Subcutaneous abdominal adipose tissue (tissue), 5 donors: ENCODE data around the gene ABLIM2.

Experiments used
- H3K27ac ChIP-seq: one replicate; pipeline ENCODE4 v1.7.0; 2013; ENCODE audit warnings: low read depth, mild to moderate bottlenecking, inconsistent platforms, low read length, moderate library complexity
- H3K27me3 ChIP-seq, 5 donors: one replicate each; pipeline ENCODE4 v1.7.0; 2013; ENCODE audit warnings: low read length in 5 of 5, inconsistent platforms in 1 of 5; ENCODE audit not compliant: control insufficient read depth in 5 of 5, insufficient read depth in 4 of 5
- H3K36me3 ChIP-seq, 5 donors: one replicate each; pipeline ENCODE4 v1.7.0; 2013; ENCODE audit warnings: low read length in 5 of 5; ENCODE audit not compliant: control insufficient read depth in 5 of 5, insufficient read depth in 5 of 5
- H3K4me1 ChIP-seq, 5 donors: one replicate each; pipeline ENCODE4 v1.7.0; 2013; ENCODE audit warnings: low read length in 5 of 5, mild to moderate bottlenecking in 3 of 5, moderate library complexity in 1 of 5; ENCODE audit not compliant: control insufficient read depth in 5 of 5, insufficient read depth in 5 of 5
- H3K4me3 ChIP-seq, 5 donors: one replicate each; pipeline ENCODE4 v1.7.0; 2013; ENCODE audit warnings: low read length in 5 of 5, low read depth in 1 of 5
- H3K9ac ChIP-seq, 5 donors: one replicate each; pipeline ENCODE4 v1.7.0; 2013; ENCODE audit warnings: low read length in 5 of 5, mild to moderate bottlenecking in 4 of 5, moderate library complexity in 3 of 5
- H3K9me3 ChIP-seq, 5 donors: one replicate each; pipeline ENCODE4 v1.7.0; 2013; ENCODE audit warnings: low read length in 5 of 5; ENCODE audit not compliant: control insufficient read depth in 5 of 5
- donor health status: healthy.
- donor health status: healthy.
- donor health status: healthy.
- donor health status: healthy.
- donor health status: healthy.

Gene ABLIM2

GRCh38 chr4:8117278-8117682, 41.3 kb downstream of the ABLIM2 start:
- Histone ChIP-seq H3K4me3 (no peak overlapping the region), H3K27me3 (peaks cover 0 to 4% (median 0%) of the 10 kb centered on the region in 5 donors), H3K9me3 (no peaks in the 10 kb centered on the region), H3K4me1 (peaks cover 0 to 32% (median 5%) of the 10 kb centered on the region in 5 donors), H3K27ac (no peak overlapping the region), H3K9ac (no peak overlapping the region), H3K36me3 (no peaks in the 10 kb centered on the region)

GRCh38 chr4:8115916-8116315, 42.7 kb downstream of the ABLIM2 start:
- H3K4me1 ChIP-seq = peaks cover 0 to 32% (median 5%) of the 10 kb centered on the region in 5 donors
- no peak overlapping the region for H3K27ac ChIP-seq

GRCh38 chr4:8115203-8115520, 43.5 kb downstream of the ABLIM2 start:
- Histone ChIP-seq H3K4me1 (peaks cover 0 to 32% (median 5%) of the 10 kb centered on the region in 5 donors), H3K27ac (no peak overlapping the region), H3K27me3 (peaks cover 0 to 4% (median 2%) of the 10 kb centered on the region in 5 donors), H3K9ac (no peak overlapping the region), H3K9me3 (no peaks in the 10 kb centered on the region), H3K4me3 (no peak overlapping the region), H3K36me3 (no peaks in the 10 kb centered on the region)

More at GRCh38 chr4:8115916-8116315, 42.7 kb downstream of the ABLIM2 start:
- Histone ChIP-seq H3K27me3 (peaks cover 0 to 4% (median 0%) of the 10 kb centered on the region in 5 donors), H3K4me3 (no peak overlapping the region), H3K9ac (no peak overlapping the region), H3K36me3 (no peaks in the 10 kb centered on the region), H3K9me3 (no peaks in the 10 kb centered on the region)

GRCh38 chr4:8114456-8115202, 44.0 kb downstream of the ABLIM2 start:
- H3K9ac ChIP-seq = no peak overlapping the region
- H3K4me3 ChIP-seq = no peak overlapping the region
- H3K9me3 ChIP-seq = no peaks in the 10 kb centered on the region
- peaks cover 0 to 32% (median 5%) of the 10 kb centered on the region in 5 donors for H3K4me1 ChIP-seq
- H3K27me3 ChIP-seq = peaks cover 0 to 7% (median 4%) of the 10 kb centered on the region in 5 donors
- H3K36me3 ChIP-seq = no peaks in the 10 kb centered on the region
- no peak overlapping the region for H3K27ac ChIP-seq

GRCh38 chr4:8113611-8114377, 44.8 kb downstream of the ABLIM2 start:
- peaks cover 4 to 9% (median 7%) of the 10 kb centered on the region in 5 donors for H3K27me3 ChIP-seq
- H3K27ac ChIP-seq = no peak overlapping the region
- no peaks in the 10 kb centered on the region for H3K9me3 ChIP-seq
- H3K4me1 ChIP-seq = peaks cover 0 to 32% (median 5%) of the 10 kb centered on the region in 5 donors
- H3K9ac ChIP-seq = no peak overlapping the region
- H3K4me3 ChIP-seq = no peak overlapping the region
- no peaks in the 10 kb centered on the region for H3K36me3 ChIP-seq

GRCh38 chr4:8112672-8113071, 45.9 kb downstream of the ABLIM2 start:
- Histone ChIP-seq H3K27me3 (peaks cover 4 to 9% (median 7%) of the 10 kb centered on the region in 5 donors), H3K36me3 (no peaks in the 10 kb centered on the region), H3K9ac (no peak overlapping the region), H3K4me3 (no peak overlapping the region), H3K4me1 (peaks cover 0 to 29% (median 5%) of the 10 kb centered on the region in 5 donors), H3K9me3 (peaks cover 0 to 6% (median 2%) of the 10 kb centered on the region in 5 donors), H3K27ac (no peak overlapping the region)

GRCh38 chr4:8112036-8112576, 46.5 kb downstream of the ABLIM2 start:
- H3K27me3 ChIP-seq = peaks cover 4 to 9% (median 7%) of the 10 kb centered on the region in 5 donors
- peaks cover 0 to 8% (median 3%) of the 10 kb centered on the region in 5 donors for H3K9me3 ChIP-seq
- no peak overlapping the region for H3K4me3 ChIP-seq
- no peak overlapping the region for H3K27ac ChIP-seq
- no peaks in the 10 kb centered on the region for H3K36me3 ChIP-seq
- no peak overlapping the region for H3K9ac ChIP-seq
- peaks cover 0 to 23% (median 5%) of the 10 kb centered on the region in 5 donors for H3K4me1 ChIP-seq

GRCh38 chr4:8110071-8110986, 48.3 kb downstream of the ABLIM2 start:
- H3K4me3 ChIP-seq = no peak overlapping the region
- H3K27me3 ChIP-seq = peaks cover 4 to 9% (median 7%) of the 10 kb centered on the region in 5 donors
- peaks cover 0 to 23% (median 5%) of the 10 kb centered on the region in 5 donors for H3K4me1 ChIP-seq
- H3K36me3 ChIP-seq = no peaks in the 10 kb centered on the region
- H3K9me3 ChIP-seq = peaks cover 0 to 8% (median 3%) of the 10 kb centered on the region in 5 donors
- no peak overlapping the region for H3K27ac ChIP-seq
- no peak overlapping the region for H3K9ac ChIP-seq

GRCh38 chr4:8109406-8110065, 49.1 kb downstream of the ABLIM2 start:
- Histone ChIP-seq H3K9ac (no peak overlapping the region), H3K27me3 (peaks cover under 1 to 9% (median 7%) of the 10 kb centered on the region in 5 donors), H3K4me3 (no peak overlapping the region), H3K27ac (no peak overlapping the region), H3K36me3 (peaks cover 0 to 3% (median 0%) of the 10 kb centered on the region in 5 donors), H3K9me3 (peaks cover 0 to 8% (median 3%) of the 10 kb centered on the region in 5 donors), H3K4me1 (peaks cover 0 to 18% (median 5%) of the 10 kb centered on the region in 5 donors)
